NOMO-1 treated with dmso at 0.1 percent for 144 hours (cell line): ENCODE data around the gene FMN1.
A peak's percentile ranks its signal among the peaks of the same experiment; 100 is the strongest.

Experiments
- DNase-seq: peaks from one replicate; lab custom pipeline; 2025; ENCODE audit not compliant: unreplicated experiment; lab: John Stamatoyannopoulos, UW

FMN1 gene

DNA sequence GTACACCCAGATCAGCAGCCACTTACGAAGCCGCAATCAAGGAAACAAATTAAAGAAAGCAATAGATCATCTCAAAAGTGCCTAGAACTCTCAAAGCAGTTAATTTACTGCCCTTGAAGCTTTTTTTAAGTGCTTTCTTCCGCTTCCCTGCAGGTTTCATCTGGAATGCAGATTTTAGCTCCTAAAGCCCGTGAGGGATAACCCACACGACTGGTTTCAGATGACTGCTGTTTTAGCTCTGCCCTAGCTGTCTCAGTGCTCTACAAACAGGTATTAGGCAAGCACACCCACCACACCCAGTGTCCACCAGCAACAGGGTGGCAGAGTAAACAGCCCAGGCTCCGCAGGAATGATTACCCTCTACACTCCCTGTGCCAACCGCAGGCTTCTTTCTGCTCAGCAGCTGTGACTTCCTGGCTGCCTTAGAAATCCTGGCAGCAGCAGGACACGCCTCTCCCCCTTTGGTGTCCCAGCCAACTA lies 126.0 kb downstream of the FMN1 start:
- DNase-seq: peak; percentile 37

GRCh38 chr15:33068007-33068481 lies 126.5 kb downstream of the FMN1 start:
- DNase-seq: peak; percentile 44

DNA sequence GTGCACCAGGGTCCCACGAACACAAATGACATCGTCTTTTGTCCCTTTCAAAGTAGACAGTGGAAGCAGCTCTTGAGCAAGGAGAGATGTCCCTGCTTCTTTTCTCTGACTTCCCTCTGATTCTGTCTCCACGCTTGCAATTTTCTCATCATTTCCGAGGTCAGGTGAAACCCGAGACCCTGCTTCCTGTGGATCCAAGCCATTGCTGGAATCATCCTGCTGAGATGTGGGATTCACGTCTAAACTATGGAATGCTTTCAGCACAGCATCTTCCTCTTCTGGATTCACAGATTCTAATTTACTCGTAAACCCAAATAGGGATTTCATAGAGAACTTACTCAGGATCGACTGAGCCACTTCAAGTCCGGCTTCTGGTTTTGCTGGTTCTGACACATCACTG lies 127.1 kb downstream of the FMN1 start:
- no peak for DNase-seq

DNA sequence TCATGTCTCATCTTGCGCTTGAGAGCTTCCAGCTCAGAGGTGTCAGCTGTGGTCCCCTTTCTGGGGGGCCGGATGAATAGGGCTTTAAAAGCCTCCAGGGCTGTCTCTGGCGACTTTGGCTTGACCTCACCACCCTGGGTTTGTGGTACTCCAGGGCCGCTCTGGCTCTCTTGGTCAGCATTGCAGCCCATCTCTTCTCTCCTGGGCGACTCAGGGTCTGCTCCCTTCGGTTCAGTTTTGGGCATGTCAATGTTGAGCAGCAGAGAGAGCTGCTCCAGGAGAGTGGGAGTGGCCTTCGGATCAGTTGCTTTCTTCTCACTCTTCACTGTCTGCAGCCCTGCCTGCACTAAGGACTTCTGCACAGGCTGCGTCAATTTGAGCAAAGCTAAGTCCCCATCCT lies 127.9 kb downstream of the FMN1 start:
- DNase-seq: no peak

- no peak for DNase-seq
Observed at GRCh38 chr15:33064878-33065277, 129.6 kb downstream of the FMN1 start.

DNA sequence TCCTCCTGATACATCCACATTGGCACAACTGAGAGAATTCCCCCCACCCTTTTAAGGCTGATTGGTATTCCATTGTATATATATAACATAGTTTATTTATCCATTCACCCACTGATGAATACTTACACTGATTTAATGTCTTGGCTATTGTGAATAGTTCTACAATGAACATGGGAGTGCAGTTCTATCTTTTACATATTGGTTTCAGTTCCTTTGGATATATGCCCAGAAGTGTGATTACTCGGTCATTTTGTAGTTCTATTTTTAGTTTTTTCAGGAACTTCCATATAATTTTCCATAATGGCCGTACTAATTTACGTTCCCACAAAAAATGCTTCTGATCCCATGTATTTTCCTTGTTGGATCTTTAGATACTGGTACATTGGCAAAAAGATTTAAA lies 135.3 kb downstream of the FMN1 start:
- no peak for DNase-seq

DNA sequence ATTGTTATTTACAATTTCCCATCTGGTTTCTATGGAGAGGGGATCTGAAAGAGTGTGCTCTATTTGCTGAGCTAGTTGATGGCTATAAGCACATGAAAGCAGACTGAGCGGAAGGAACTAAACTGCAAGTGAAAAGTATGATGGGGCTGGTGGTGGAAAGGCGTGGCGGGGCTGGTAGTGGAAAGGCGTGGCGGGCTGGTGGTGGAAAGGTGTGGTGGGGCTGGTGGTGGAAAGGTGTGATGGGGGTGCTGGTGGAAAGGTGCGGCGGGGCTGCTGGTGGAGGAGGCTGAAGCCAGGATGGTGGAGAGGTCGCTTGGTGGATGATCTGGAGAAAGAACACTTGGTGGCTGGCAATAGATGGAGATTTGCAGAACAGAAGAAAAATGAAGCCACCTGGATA lies 136.7 kb downstream of the FMN1 start:
- no peak for DNase-seq

DNA sequence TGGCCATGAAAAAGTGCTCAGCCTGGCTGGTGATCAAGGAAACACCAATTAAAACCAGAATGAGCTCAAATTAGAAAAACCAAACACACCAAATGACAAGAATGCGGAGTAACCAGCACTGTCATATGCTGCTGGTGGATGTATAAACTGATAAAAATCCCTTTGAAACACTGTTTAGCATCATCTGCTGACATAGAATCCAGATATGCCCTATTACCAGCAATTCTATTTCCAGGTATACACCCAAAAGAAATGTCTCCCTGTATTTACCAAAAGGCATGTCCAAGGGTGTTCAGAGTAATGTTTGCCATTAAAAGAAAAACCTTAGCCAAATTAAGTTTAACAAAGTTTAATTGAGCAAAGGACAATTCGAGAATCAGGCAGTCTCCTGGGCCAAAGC lies 138.6 kb downstream of the FMN1 start:
- DNase-seq: no peak

- no peak for DNase-seq
Observed at GRCh38 chr15:33051528-33051927, 143.0 kb downstream of the FMN1 start.

- DNase-seq: no peak
Observed at GRCh38 chr15:33048255-33048654, 146.3 kb downstream of the FMN1 start.

- no peak for DNase-seq
Observed at GRCh38 chr15:33047077-33047476, 147.4 kb downstream of the FMN1 start.

DNA sequence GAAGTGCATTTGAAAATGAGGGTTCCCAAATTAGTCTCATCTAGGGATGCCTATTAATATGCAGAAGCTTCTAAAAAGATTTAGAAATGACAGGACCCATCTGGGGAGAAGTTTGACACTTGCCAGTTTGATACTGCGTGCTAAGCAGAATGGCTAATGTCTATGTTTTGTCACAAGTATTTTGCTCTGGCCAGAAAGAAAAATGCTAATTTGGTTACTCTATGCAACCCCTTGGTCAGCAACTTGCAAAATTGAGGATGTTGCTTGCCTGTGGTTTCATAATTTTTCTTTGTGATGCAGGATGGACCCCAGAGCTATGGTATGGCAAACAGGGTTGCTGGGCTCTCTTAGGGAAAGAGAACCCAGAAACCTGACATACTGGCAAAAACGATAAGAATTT lies 148.2 kb downstream of the FMN1 start:
- no peak for DNase-seq

DNA sequence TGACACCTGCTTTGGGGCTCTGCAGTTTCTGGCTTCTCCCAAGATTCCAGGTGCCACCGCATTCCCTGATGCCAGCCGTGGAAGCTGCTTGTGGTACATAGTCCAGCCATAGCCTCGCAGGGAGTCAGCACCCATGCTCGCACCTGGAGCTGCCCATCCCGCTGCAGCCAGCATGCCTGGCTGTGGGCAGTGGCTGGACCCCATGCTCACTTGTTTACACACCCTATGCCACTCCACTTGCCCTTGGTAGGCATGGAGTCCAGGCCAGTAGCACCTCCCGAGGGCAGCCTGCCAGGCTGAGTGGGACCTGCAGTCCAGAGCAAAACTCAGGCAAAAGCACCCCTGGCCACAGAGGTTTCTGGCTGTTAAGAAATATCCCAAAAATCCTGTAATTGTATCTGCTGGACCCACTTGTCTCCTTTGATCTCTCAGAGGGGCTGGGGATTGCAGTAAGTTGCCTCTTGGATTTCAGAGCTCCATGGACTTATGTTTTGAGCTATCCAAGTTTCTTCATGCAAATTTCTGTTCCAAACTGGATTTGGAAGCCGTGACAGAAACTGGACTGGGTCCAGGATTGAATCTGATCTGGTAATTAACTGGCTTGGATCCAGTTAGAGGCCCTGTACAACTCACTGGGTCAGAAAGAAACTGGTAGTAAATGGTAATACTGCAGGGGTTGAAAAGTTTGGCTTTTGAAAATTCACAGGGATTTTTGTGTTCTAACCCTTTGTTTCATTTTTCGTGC lies 149.3 kb downstream of the FMN1 start:
- no peak for DNase-seq

- no peak for DNase-seq
Observed at GRCh38 chr15:33044598-33044997, 149.9 kb downstream of the FMN1 start.

DNA sequence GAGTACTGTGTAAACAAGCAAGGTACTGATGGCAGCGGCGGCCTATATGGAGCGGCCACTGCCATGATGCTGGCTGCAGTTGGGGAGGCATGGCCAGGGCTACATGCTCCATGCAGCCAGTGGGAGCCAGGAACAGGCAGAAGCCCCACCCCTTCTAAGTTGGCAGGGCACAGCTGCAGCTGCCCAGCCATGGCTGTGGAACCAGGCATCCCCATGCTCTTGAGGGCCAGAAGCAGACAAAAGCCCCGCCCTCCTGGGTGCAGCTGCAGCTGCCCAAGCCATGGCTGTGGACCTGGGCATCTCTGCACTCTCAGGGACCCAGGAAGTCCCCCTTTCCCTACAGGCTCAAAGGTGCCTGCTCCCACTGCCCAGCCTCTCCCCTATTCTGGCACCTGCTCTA lies 150.9 kb downstream of the FMN1 start:
- no peak for DNase-seq

- DNase-seq: no peak
Observed at GRCh38 chr15:33040496-33040895, 154.0 kb downstream of the FMN1 start.

DNA sequence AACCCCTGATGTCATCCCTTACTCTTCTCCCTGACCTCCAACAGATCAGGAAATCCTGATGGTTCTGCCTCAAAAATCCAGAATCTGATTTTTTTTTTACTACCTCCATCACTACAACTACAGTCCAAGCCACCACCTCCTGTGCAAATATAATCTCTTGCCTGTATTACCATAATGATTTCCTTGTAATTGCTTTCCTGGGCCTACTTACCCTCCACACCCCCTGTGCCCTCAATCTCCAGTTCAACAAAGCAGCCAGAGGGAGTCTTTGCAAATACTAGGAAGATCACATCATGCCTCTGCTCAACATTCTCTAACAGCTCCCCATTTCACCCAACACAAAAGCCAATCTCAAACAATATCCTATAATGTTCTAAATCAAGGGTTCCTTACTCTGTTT lies 159.9 kb downstream of the FMN1 start:
- DNase-seq: no peak

DNA sequence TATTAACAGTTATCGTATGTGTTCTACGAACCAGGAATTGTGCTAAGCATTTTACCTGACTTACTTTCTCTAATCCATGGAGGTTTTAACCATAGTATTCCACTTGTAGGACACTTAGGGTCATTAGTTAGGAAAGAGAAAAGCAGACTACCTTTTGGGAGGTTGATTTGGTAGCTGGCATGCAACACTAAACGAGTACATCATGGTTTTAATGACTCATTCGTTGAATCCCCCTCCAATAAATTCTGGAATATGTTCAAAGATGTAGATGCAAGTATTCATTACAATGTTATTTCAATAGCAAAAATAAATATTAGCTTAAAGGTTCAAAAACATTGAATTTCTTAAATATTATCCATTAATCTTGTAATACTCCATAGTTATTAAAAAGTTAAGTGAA lies 162.5 kb downstream of the FMN1 start:
- DNase-seq: no peak

DNA sequence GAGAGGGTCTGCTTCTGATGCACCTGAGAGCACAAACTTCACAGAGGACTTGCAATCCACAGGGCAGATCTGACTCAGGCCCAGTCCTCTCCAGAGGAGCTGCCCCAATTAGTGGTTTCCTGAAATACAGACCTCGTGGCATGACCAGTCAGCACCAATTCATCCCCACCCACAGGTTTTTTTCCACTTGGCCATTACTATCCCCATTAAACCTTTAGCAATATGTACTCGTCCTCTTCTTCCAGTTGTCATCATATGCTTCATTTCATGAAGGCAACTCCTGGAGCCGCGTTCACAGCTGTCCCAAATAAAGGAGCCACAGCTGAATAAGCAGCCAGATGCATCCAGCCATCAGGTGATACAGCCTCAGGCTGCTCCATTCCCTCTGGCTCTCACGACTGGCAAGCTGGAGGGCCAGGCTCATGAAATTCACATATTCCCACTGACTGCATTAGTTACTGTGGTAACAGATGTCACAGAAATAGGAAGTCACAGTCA lies 163.1 kb downstream of the FMN1 start:
- DNase-seq: peak; percentile 51

DNA sequence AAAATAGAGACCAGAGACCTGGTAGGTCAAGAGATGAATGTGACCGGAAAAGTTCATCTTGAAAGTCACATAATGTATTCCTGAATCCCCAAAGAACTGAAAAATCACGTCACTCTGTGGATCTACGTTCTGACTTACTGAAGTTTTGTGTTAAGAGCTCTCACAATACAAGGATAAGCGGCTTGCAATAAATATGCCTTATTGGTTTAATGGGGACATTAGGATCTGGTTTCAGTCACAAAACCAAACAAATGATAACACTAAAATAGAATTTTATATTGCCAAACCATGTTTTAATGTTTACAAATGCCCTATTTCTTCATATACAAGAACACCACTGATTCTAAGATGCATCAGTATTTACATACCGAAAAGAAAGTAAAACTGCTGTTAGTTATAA lies 164.2 kb downstream of the FMN1 start:
- DNase-seq: no peak

GRCh38 chr15:33029109-33029652 lies 165.3 kb downstream of the FMN1 start:
- no peak for DNase-seq

GRCh38 chr15:33028495-33028894 lies 166.0 kb downstream of the FMN1 start:
- no peak for DNase-seq
